PC-3 (cell line): ENCODE measurements around the gene LKAAEAR1. TPM values are rescaled to one million over a fixed set of nuclear protein-coding genes. Genes with fewer than 3 reads are reported as not detected.

ENCODE experiments used
- ATAC-seq: fragments of 200-7000 bp; cut with Tn5 transposase; 2 replicates; pipeline ENCODE4 v1.9.1; 2020; ENCODE audit warnings: mild to moderate bottlenecking, moderate library complexity
- BruUV-seq: library from RNA; stranded (reverse); fragments of 400-500 nt; replicated peaks from 2 replicates; lab custom pipeline; 2021; lab: Mats Ljungman, UMichigan
- CTCF ChIA-PET: fragments of 300-600 bp; sonication (Branson Sonifier 250); formaldehyde crosslinking; loops from one replicate; lab custom pipeline; 2022; ENCODE audit warnings: antibody characterized with exemption; lab: Charles Lee
- POLR2A ChIA-PET: fragments of 300-600 bp; sonication (Branson Sonifier 250); formaldehyde crosslinking; loops from one replicate; lab custom pipeline; 2022; ENCODE audit warnings: antibody characterized with exemption; ENCODE audit not compliant: unreplicated experiment; lab: Charles Lee
- DNase-seq: peaks from one replicate; pipeline ENCODE4 v3.0.0-alpha.2; 2015
- H2AFZ ChIP-seq: fragments of 300-600 bp; sonication (generic); 2 replicates; pipeline ENCODE4 v1.6.0; 2016; ENCODE audit warnings: antibody characterized with exemption, low read length
- H3F3A ChIP-seq: fragments of 300-600 bp; sonication (generic); one replicate; pipeline ENCODE4 v1.6.0; 2017; ENCODE audit warnings: antibody characterized with exemption, low read length, control low read depth, mild to moderate bottlenecking; ENCODE audit not compliant: unreplicated experiment
- H3K27ac ChIP-seq: fragments of 300-600 bp; sonication (generic); 2 replicates; pipeline ENCODE4 v1.5.1; 2016; ENCODE audit warnings: mild to moderate bottlenecking, low read length
- H3K27me3 ChIP-seq: fragments of 300-600 bp; sonication (generic); 2 replicates; pipeline ENCODE4 v1.6.1; 2016; ENCODE audit warnings: low read length, mixed read lengths
- H3K36me3 ChIP-seq: fragments of 300-600 bp; sonication (generic); 2 replicates; pipeline ENCODE4 v1.6.1; 2016; ENCODE audit warnings: low read depth, mixed run types, low read length, mixed read lengths
- H3K4me1 ChIP-seq: fragments of 300-600 bp; sonication (generic); 2 replicates; pipeline ENCODE4 v1.5.1; 2016; ENCODE audit warnings: low read length; ENCODE audit not compliant: insufficient read depth
- H3K4me2 ChIP-seq: fragments of 300-600 bp; sonication (generic); 2 replicates; pipeline ENCODE4 v1.6.0; 2016; ENCODE audit warnings: low read length
- H3K4me3 ChIP-seq: fragments of 300-600 bp; sonication (generic); 2 replicates; pipeline ENCODE4 v1.5.1; 2016; ENCODE audit warnings: mild to moderate bottlenecking, low read length, mixed read lengths
- H3K79me2 ChIP-seq: fragments of 300-600 bp; sonication (generic); 2 replicates; pipeline ENCODE4 v1.6.1; 2017; ENCODE audit warnings: low read length, mixed read lengths
- H3K9ac ChIP-seq: fragments of 300-600 bp; sonication (generic); 2 replicates; pipeline ENCODE4 v1.6.0; 2016; ENCODE audit warnings: mild to moderate bottlenecking, low read length
- H3K9me2 ChIP-seq: fragments of 300-600 bp; sonication (generic); replicated peaks from 2 replicates; pipeline ENCODE4 v1.6.1; 2016; ENCODE audit warnings: mixed run types, low read length, mixed read lengths
- H3K9me3 ChIP-seq: fragments of 300-600 bp; sonication (generic); 2 replicates; pipeline ENCODE4 v1.6.1; 2016; ENCODE audit warnings: low read length, mixed read lengths
- H4K20me1 ChIP-seq: fragments of 300-600 bp; sonication (generic); 2 replicates; pipeline ENCODE4 v1.6.1; 2016; ENCODE audit warnings: low read length, mixed read lengths
- EZH2 ChIP-seq: fragments of 300-600 bp; sonication (generic); IDR thresholded peaks from one replicate; pipeline ENCODE4 v1.6.1; 2017; ENCODE audit warnings: antibody characterized with exemption, mild to moderate bottlenecking, low read length; ENCODE audit not compliant: unreplicated experiment
- EZH2phosphoT487 ChIP-seq: fragments of 300-600 bp; sonication (generic); IDR thresholded peaks from 2 replicates; pipeline ENCODE4 v1.6.1; 2018; ENCODE audit warnings: mild to moderate bottlenecking, antibody characterized with exemption, low read length, borderline replicate concordance
- intact Hi-C: fragments of 100-400 bp; cut with micrococcal nuclease; formaldehyde crosslinking; loops from 2 replicates; pipeline ENCODE4 v1.9.0; 2023
- total RNA-seq: library from RNA; depleted of rRNA; stranded (reverse); fragments of >200 nt; gene quantifications from 2 replicates; pipeline ENCODE4 v1.2.3, GENCODE V29; 2014
- TF ChIP-seq, protein P1 (sequence below): fragments of 300-600 bp; sonication (generic); conservative IDR thresholded peaks from 2 replicates; pipeline ENCODE4 v1.5.1; 2017; ENCODE audit warnings: antibody characterized with exemption, low read depth, mild to moderate bottlenecking, low read length

LKAAEAR1 gene
- total RNA-seq, 1 experiment from 2014 or later: 1.1 TPM

DNA sequence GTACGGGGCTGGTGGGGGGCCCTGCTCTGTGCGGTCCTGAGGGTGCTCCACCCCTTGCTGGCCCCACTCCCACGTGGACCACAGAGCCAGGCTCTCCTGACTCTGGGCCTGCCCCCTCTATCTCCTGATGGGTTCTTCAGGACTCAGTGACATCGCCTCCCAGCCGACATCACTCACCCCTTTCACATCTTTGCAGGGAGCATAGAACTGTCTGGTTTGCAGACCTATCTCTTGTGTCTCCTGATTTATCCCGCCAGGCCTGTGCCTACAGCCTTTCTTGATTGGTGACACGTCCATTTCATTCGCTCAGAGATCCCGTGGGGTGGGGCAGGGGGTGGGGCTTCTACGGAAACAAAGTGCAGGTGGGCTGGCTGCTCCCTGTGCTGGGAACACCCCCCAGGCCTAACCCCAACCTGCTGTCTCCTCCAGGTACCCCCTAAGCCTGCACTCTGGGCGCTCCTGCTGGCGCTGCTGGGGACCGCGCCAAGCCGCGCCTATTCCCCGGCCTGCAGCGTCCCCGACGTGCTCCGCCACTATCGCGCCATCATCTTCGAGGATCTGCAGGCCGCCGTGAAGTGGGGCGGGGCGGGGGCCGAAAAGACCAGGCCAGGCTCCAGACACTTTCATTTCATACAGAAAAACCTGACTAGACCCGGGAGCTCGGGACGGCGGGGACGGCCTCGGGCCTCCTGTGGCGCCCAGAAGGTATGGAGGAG lies 46.5 kb downstream of the LKAAEAR1 start:
- Histone ChIP-seq H3K4me3 (peak overlapping the region; percentile 71; the same call in 1 of the 2 replicates), H3K79me2 (no peaks in the 10 kb centered on the region), H3K9ac (no peak overlapping the region), H3F3A (no peaks in the 10 kb centered on the region), H3K4me2 (peak overlapping the region; percentile 88), H3K36me3 (no peaks in the 10 kb centered on the region), H2AFZ (no peak overlapping the region), H4K20me1 (no peaks in the 10 kb centered on the region), H3K9me3 (no peaks in the 10 kb centered on the region), H3K27ac (no peak overlapping the region), H3K4me1 (peaks cover 8% of the 10 kb centered on the region), H3K27me3 (no peaks in the 10 kb centered on the region), H3K9me2 (no peaks in the 10 kb centered on the region)
- peak; percentile 21 for DNase-seq
- POLR2A ChIA-PET: no interaction called here
- ATAC-seq: peak; percentile 1; the same call in 1 of the 2 replicates
- BruUV-seq: no TSS peak
- CTCF ChIA-PET: interaction anchor here (1.0 kb wide), 1 partner anchor 36 kb away, joined by 3 read pairs; no protein-coding TSS in a partner anchor
- intact Hi-C loops: loop anchor here (2.0 kb wide), 1 partner anchor 25 kb away; the partner anchor contains the start of gene TCEA2
- no peak for TF ChIP-seq EZH2phosphoT487
- TF ChIP-seq, protein P1, sequence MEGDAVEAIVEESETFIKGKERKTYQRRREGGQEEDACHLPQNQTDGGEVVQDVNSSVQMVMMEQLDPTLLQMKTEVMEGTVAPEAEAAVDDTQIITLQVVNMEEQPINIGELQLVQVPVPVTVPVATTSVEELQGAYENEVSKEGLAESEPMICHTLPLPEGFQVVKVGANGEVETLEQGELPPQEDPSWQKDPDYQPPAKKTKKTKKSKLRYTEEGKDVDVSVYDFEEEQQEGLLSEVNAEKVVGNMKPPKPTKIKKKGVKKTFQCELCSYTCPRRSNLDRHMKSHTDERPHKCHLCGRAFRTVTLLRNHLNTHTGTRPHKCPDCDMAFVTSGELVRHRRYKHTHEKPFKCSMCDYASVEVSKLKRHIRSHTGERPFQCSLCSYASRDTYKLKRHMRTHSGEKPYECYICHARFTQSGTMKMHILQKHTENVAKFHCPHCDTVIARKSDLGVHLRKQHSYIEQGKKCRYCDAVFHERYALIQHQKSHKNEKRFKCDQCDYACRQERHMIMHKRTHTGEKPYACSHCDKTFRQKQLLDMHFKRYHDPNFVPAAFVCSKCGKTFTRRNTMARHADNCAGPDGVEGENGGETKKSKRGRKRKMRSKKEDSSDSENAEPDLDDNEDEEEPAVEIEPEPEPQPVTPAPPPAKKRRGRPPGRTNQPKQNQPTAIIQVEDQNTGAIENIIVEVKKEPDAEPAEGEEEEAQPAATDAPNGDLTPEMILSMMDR: no peak
- no peak for TF ChIP-seq EZH2

DNA sequence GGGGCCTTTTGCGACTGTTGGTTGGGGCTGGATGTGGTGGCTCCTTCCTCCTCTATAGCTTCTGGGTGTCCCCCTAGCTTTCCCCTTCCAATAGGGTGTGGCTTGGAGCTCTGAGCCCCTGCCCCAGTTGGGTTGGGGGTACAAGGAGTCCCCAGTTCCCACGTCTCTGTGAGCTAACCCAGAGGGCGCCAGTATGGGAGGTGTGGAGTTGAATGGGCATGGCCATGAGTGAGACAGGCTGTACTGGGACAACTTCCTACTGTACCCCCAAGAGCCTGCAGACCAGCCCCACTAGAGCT lies 47.0 kb downstream of the LKAAEAR1 start:
- ATAC-seq (no peak), DNase-seq (no peak)
- H3K4me2 ChIP-seq: no peak overlapping the region
- H2AFZ ChIP-seq: no peak overlapping the region
- no peaks in the 10 kb centered on the region for H3F3A ChIP-seq
- ChIA-PET CTCF (no interaction called here), POLR2A (no interaction called here)
- no peaks in the 10 kb centered on the region for H3K27me3 ChIP-seq
- no peak overlapping the region for H3K9ac ChIP-seq
- no peaks in the 10 kb centered on the region for H3K36me3 ChIP-seq
- peaks cover 5% of the 10 kb centered on the region for H3K4me1 ChIP-seq
- H4K20me1 ChIP-seq: no peaks in the 10 kb centered on the region
- intact Hi-C loops: no loop called here
- BruUV-seq: no TSS peak
- no peaks in the 10 kb centered on the region for H3K79me2 ChIP-seq
- TF ChIP-seq EZH2phosphoT487: no peak
- TF ChIP-seq, protein P1: no peak
- TF ChIP-seq EZH2: no peak
- no peaks in the 10 kb centered on the region for H3K9me3 ChIP-seq
- H3K27ac ChIP-seq: no peak overlapping the region
- no peak overlapping the region for H3K4me3 ChIP-seq
- H3K9me2 ChIP-seq: no peaks in the 10 kb centered on the region

DNA sequence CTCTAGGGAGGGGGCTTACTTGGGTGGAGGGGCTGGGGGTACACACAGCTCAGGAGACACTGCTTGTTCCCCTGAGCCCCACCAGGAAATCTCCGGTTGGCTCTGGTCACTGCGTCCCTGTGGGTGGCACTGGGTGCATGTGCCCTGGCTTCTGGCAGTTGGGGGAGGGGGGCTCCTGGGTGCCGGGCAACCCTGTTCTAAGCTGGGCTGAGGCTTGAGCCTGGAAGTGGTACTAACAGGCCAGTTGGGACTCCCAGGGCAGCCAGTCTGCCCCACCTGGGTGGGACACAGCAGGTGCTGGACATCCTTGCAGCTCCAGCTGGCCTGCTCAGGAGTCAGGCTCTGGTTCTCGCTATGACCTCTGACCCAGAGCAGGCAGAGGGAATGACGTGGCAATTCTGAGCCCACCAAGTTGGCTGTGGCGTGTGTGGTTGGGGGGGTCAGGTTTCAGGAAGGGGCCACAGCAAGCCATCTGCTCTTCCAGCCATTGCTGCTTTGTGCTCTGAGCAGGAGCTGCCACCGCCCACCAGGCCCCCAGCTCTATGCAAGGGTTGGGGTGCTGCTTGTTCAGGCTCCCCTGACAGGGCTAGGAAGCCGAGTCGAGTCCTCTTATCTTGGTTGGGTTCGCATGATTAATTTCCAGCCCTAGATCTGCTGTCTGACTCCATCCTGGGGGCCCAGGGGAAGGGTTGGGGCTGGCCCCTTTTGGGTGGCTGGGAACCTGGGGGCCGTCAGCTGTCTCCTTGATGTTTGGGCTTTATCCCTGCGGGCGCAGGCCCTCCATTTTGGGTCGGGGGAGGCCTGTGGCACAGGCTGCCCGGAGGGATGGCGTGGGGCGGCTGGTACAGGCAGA lies 47.6 kb downstream of the LKAAEAR1 start:
- no peak overlapping the region for H3K27ac ChIP-seq
- BruUV-seq: no TSS peak
- no peaks in the 10 kb centered on the region for H3K4me1 ChIP-seq
- no peaks in the 10 kb centered on the region for H3F3A ChIP-seq
- POLR2A ChIA-PET: no interaction called here
- H3K36me3 ChIP-seq: no peaks in the 10 kb centered on the region
- DNase-seq (no peak), ATAC-seq (no peak)
- no peaks in the 10 kb centered on the region for H3K9me2 ChIP-seq
- H3K9me3 ChIP-seq: no peaks in the 10 kb centered on the region
- no peaks in the 10 kb centered on the region for H4K20me1 ChIP-seq
- no peak for TF ChIP-seq EZH2
- no peak for TF ChIP-seq EZH2phosphoT487
- TF ChIP-seq, protein P1: no peak
- H3K4me3 ChIP-seq: no peak overlapping the region
- no peaks in the 10 kb centered on the region for H3K27me3 ChIP-seq
- H3K9ac ChIP-seq: no peak overlapping the region
- no peak overlapping the region for H2AFZ ChIP-seq
- H3K79me2 ChIP-seq: no peaks in the 10 kb centered on the region
- no peak overlapping the region for H3K4me2 ChIP-seq
- CTCF ChIA-PET: no interaction called here
- intact Hi-C loops: no loop called here
